ENCODE data around the gene HIVEP3.

The HIVEP3 gene

DNA sequence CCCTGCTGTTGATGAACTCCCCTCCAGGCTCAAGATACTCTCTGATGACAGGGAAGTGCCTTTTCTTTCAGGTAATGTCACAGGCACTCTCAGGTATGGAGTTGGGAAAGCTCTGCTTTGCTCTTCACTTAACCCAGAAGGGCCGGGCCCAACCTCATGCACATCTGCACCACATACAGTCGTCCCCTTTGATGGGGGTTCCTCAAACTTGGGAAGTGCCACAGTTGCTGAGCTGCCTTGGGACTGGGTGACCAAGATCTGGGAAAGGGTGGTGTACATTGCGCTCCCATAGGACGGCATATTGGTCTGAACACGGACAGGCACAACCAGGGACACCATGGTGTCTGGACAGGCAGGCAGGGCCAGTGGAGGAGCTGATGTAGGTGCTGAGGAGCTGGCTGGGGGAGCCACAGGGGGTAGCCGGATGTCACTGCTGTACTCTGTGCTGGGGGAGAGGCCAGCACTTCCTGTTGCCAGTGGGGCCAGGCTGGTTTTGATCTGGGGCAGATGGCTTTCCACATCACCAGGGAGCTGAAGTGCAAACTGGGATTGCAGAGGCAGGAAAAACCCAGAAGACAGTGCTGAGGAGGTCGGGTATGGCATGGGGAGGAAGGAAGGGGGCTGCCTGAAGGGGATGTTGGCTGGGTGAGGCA lies 338.1 kb downstream of the HIVEP3 start:
- no peak overlapping the region for H3K4me3 ChIP-seq (ENCODE audit: low read depth, low read length)
- TF ChIP-seq, protein P1, sequence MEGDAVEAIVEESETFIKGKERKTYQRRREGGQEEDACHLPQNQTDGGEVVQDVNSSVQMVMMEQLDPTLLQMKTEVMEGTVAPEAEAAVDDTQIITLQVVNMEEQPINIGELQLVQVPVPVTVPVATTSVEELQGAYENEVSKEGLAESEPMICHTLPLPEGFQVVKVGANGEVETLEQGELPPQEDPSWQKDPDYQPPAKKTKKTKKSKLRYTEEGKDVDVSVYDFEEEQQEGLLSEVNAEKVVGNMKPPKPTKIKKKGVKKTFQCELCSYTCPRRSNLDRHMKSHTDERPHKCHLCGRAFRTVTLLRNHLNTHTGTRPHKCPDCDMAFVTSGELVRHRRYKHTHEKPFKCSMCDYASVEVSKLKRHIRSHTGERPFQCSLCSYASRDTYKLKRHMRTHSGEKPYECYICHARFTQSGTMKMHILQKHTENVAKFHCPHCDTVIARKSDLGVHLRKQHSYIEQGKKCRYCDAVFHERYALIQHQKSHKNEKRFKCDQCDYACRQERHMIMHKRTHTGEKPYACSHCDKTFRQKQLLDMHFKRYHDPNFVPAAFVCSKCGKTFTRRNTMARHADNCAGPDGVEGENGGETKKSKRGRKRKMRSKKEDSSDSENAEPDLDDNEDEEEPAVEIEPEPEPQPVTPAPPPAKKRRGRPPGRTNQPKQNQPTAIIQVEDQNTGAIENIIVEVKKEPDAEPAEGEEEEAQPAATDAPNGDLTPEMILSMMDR (IDR thresholded peaks at IDR 0.05; ENCODE audit: low read depth, low read length, missing control alignments): no peak
- no peak for DNase-seq (ENCODE audit: low read depth)

DNA sequence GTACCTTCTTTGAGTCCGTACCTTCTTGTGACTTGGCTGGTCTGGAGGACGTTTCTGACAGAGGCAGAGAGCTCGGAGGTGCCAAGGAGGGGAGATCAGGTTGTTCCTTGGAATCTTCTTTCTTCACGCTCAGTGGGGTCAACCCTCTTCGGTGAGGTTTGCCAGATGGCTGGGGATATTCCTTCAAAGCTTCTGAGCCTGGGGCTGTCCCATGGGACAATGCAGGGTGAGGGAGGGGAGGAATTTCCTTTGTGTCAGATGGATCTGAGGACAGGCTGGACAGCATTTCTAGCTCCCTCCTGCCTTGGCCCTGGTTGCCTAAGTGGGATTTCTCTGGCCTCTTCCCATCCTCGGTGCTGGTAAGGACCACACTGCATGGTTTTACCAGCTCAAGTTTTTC lies 338.7 kb downstream of the HIVEP3 start:
- TF ChIP-seq, protein P1 (IDR thresholded peaks at IDR 0.05; ENCODE audit: low read depth, low read length, missing control alignments): no peak
- DNase-seq (ENCODE audit: low read depth): no peak

DNA sequence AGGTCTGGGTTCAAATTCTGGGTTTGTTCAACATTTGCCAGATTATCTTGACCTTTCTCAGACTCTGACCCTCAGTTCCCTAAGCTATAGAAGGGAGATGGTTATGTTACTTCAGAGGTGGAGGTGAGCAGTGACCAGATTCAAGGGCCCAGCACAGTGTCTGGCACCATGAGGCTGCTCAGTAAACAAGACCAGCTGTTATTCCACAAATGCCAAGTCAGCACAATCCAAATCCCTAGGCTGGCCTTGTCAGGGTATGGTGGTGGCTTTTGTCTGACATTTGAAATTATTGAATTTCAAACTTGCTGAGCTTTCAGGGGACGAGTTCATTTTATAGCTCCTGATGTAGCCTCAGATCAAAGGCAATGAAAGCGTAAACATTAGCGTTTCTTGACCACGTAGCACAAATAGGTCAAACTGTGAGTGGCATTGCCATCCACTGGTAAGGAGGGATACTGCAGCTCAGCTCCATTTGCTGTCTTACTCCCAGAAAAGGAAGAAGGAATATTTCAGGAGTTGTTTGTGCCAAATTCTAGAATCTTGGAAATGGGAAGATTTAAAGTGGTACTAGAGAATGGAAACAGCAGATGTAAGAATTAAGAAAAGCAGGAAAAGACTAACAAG lies 339.9 kb downstream of the HIVEP3 start:
- TF ChIP-seq, protein P1 (IDR thresholded peaks at IDR 0.05; ENCODE audit: low read depth, low read length, missing control alignments): peak; percentile 45
- DNase-seq (ENCODE audit: low read depth): no peak

More for the DNA sequence above, 338.7 kb downstream of the HIVEP3 start:
- no peak overlapping the region for H3K4me3 ChIP-seq (ENCODE audit: low read depth, low read length)

DNA sequence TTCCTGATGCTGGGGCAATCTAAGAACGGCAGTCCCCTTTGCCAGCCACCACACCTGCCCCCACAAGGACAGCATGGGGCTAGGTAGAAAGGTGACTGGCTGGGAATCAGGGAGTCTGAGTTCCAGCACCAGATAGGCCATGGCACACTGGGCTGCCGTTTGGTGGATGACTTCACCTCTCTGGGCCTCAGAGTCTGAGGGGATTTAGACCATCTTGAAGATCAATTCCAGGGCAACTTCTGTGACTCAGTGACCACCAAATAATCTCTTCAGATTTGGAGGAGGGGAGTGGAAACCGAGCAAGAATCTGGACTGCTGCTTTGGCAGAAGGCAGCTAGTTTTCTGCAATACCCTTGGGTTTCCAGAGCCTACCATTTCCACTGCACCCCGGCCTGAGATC lies 342.1 kb downstream of the HIVEP3 start:
- H3K4me3 ChIP-seq (ENCODE audit: low read depth, low read length): no peak overlapping the region
- TF ChIP-seq, protein P1 (IDR thresholded peaks at IDR 0.05; ENCODE audit: low read depth, low read length, missing control alignments): no peak
- DNase-seq (ENCODE audit: low read depth): no peak

More for the DNA sequence above, 339.9 kb downstream of the HIVEP3 start:
- no peak overlapping the region for H3K4me3 ChIP-seq (ENCODE audit: low read depth, low read length)

DNA sequence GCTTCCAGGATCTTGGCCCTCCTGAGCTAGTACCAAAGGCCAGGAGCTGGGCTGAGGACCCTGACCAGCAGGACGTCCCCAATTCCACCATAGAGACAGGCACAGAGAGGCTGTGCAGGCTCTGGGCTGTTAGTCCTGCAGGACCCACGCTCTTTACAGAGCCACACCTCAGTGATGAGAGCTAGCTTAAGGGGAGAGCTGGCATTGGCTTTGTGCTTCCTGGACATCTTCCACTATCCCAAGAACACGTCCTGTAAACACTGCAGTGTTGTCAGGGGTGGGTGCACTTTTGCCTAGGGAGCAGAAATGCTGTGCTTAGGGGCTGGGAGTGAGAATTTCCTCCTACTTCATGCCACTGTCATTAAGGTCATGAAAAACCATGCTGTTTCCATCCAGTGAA lies 342.5 kb downstream of the HIVEP3 start:
- no peak for DNase-seq (ENCODE audit: low read depth)
- no peak overlapping the region for H3K4me3 ChIP-seq (ENCODE audit: low read depth, low read length)
- TF ChIP-seq, protein P1 (IDR thresholded peaks at IDR 0.05; ENCODE audit: low read depth, low read length, missing control alignments): no peak

DNA sequence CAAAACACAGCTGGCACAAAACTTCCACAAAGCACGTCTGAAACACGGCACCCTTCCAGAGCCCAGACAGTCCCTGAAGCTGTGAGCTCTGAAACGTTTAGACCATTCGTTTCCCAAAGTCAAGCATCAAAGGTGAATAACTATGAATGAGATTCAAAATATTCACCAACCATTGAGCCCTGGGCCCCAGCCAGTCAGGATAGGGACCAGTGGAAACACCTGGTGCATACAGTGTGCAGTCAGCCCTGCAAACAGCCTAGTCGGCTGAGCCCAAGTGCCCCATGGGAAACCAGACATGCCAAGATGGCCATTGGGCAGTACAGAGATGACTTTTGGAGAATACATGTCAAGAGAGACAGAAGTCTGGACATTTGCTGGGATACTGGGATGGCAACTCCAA lies 343.9 kb downstream of the HIVEP3 start:
- H3K4me3 ChIP-seq (ENCODE audit: low read depth, low read length): no peak overlapping the region
- no peak for DNase-seq (ENCODE audit: low read depth)
- TF ChIP-seq, protein P1 (IDR thresholded peaks at IDR 0.05; ENCODE audit: low read depth, low read length, missing control alignments): no peak

Measured in GM12864 (cell line).